GM19395 (cell line): ENCODE data around the gene CTSE.
"Not testable (repeated sequence)": the region's sequence is repeated elsewhere in the genome, so short reads cannot be mapped to it uniquely, and the experiment has no call there.

Source experiments
- ATAC-seq: cut with Tn5 transposase; IDR thresholded peaks from one replicate; pipeline ENCODE4 v1.9.1; 2021; ENCODE audit warnings: mild to moderate bottlenecking, moderate library complexity; ENCODE audit not compliant: unreplicated experiment

The CTSE gene

DNA sequence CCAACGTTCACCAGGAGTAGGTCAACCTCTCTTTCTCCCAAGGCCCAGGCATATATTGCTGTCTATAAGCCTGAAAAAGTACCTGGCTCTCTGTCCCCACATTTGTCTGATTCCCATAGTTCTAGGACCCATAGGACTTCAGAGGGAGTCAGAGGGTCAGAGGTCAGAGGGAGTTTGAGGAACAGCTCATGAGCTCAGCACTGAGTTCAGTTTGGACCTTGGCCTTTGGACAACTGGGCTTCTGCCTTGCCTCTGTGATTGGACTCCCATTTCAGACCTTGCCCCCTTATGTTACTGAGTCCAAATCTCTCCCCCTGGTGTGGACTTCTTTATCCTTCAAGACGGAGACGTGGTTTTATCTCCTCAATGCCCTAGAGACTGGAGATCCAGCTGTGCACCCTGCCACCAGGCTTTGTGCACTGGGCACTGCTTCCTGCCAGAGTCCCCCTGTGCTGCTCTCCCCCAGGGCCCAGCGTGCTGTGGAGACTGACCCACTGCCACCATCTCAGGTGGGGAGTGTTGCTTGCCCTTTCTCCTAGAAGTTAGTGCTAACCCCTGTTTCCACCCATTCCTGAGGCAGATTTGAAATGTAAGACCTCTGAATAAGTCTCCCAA lies 3.2 kb downstream of the CTSE start:
- ATAC-seq = no peak

DNA sequence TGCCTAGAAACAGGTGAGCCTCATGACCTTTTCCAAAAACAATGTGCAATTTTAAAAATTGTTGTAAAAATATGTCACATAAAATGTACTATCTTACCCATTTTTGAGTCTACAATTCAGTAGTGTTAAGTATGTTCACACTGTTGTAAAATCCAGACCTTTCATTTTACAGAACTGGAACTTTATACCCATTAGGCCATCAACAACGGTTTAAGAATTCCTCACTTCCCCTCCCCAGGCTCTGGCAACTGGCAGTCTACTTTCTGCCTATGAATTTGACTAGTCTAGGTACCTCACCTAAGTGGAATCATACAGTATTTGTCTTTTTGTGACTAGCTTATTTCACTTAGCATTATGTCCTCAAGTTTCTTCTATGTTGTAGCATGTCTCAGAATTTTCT lies 8.6 kb downstream of the CTSE start:
- ATAC-seq = no peak

DNA sequence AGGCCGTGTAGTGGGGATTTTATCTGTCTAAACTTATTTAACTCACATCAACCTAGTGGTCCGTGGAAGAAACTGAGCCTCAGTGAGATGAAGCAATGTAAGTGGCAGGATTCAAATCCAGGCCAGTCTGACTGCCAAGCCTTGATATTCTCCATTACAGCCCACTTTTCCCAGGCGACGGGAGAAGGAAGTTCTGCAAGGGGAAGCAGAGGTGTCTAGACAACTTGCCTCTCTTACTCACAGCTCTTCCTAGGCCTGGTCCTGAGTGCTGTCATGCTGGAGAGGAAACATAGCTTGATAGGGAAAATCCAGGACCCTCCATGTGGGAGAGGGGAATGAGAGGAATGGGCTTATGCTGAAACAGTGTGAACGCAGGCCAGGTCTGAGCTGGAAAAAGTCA lies 9.1 kb downstream of the CTSE start:
- no peak for ATAC-seq

DNA sequence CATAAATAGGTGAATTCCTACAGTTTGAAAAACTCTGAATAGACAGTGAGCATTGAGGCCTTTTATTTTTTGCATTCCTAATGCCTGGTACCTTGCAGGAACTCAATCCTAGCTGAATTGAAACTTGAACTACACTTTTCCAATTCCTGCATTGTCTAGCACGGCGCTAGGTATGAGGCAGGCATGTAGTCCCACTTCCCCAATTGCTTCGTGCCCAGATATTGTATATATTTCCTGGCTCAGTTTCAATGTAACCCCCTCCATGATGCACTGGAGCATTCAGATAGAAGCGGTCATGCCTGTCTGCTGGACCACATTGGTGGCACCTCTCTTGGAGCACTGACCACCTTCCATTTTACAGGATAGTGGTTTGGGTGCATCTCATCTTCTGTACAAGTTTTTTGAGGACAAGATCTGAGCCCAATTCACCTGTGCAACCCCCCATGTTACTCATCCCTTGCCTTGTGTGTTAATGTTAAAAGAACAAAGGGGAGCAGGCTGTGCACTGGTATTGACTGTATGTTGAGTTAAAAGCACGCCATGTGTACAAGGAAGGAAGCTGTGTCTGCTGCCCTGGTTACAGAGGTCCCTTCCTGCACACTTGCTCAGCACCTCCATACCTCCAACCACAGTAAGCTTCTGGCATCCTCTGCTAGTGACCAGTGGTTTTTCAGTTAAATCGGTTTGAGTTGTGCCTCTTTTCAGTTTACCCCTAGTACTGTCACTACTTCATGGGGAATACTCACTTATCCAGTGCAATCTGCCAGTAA lies 10.5 kb downstream of the CTSE start:
- ATAC-seq = no peak

DNA sequence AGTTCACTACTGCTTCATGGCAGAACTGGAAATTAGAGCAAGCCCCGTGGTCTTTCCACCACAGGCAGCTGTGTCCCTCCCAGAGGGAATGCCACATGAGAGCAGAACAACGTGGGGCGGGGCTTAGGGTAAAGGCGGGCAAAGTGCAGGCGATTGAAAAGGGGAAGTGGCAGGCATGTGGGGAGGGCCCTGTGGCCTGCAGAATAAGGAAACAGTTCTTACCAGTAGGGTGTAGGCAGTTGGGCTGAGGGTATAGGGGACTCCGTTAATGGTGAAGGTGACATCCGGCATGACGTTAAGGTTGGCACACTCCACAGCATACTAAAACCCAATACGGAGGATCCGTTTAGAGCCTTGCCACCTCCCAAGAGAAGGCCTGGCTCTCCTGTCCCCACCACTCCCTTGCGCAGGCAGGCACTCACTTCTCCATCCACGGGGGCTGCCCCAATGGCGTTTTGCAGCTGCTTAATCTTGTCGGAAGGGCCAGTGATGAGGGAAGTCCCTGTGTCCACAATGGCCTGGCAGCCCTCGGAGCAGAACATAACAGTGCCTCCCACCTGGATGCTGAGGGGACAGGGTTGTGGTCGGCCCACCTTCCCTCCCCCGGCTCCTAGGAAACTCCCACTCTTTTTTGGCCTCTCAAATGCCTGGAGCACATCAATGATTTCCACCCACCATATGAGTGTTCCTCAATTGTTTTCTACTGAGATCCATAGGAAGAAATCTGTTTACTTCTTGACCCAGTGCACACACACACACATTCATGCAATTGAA lies 11.4 kb downstream of the CTSE start:
- ATAC-seq = peak; percentile 97

DNA sequence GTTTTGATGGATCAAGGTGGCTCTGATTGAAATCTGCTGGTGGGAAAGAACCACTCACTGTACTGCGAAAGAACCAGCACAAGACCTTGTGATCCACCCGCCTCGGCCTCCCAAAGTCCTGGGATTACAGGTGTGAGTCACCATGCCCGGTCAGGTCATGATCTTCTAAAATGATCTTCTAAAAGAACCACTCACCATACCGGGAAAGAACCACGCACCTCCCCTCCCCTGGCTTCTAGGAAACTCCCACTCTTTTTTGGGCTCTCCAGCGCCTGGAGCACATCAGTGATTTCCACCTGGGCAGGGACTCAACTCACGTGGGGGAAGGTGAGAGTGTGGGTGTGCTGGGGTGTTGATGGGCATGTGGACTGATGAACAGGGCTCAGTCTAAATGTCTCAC lies 12.6 kb downstream of the CTSE start:
- no peak for ATAC-seq

DNA sequence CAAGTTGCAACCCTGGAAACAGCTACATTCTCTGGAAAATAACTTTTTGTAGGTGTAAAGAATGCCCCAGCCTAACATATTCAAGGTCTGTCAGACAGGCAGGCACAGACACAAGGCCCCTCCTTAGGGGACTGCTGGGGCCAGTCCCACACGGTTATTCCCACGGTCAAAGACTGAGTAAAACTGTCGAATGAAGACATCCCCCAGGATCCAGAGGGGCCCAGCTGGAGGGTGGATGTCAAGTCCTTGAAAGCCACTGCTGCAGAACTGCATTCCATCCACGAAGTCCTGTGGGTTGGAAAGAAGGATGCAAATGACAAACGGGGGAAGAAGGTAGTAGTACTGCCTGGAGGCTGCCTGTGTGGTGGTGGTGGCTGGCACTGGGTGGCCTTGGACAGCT lies 13.6 kb downstream of the CTSE start:
- no peak for ATAC-seq

DNA sequence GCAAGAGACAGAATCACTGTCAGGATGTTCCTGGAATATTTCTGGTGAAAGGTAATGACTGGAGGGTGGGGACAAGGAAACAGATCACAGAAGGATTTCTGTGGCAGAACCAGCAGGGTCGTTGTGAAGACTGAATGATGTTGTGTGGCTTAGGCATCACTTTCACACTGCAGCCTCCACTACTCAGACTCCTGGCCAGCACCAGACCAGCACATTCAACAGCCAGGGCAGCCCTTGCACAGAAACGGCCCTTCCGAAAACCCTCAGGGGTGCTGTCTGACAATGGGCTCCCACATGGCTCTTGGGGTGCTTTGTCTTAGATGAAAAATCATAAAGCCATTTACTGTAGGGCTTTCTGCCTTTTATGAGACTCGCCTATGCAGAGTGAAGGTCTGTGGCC lies 16.7 kb downstream of the CTSE start:
- ATAC-seq = no peak

DNA sequence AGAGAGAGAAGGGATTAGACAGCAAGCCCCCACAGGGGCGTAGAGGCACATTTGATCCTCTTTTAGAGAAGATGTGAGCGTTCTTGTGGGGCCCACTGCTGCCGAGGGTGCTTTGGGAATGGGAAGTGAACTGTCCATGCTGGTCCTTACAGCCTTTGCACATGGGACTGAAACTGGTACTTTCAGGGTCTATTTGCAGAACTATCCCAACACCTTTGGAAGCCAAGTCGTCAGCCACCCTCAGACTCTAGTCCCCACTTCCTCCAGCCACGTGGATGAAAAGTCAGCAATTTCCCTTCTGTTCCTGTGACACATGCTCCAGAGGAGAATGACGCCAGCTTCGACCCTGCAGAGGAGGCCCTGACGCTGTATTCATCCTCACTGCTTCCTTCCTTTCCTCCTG lies 17.9 kb downstream of the CTSE start:
- no peak for ATAC-seq

DNA sequence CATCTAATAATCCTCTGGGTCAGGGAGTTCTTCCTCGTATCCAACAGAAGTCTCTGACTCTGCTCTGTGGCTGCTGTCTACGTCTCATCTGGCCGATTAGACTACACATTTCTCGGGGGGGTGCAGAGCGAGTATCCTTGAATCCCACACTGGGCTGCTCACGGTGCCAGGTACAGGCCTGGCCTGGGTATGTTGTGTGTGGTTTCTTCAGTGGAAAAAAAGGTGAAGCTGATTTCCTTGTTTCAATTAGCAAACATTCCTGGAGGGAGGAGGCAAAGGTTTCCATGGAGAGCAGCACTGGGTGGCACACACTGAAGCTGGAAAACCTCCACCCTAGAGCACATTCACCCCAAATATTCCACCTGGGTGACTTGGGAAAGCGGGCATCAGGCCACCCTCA lies 18.5 kb downstream of the CTSE start:
- no peak for ATAC-seq

DNA sequence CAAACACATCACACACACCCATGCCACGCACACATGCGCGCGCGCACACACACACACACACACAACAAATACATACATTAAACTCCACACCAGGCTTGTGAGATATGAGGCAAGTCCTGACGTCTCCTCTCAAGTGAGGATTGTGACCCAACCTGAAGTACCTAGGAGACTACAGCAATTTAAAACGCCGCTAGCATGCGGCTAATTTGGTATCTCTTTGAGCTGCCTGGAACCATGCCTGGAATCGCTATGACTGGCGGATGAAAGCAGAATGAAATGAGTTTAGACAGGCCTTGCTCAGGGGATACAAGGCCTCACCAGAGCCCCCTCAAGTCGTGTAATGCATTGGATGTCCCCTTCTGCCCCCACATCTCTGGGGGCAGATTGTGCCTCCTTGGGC lies 18.9 kb downstream of the CTSE start:
- ATAC-seq = no peak

DNA sequence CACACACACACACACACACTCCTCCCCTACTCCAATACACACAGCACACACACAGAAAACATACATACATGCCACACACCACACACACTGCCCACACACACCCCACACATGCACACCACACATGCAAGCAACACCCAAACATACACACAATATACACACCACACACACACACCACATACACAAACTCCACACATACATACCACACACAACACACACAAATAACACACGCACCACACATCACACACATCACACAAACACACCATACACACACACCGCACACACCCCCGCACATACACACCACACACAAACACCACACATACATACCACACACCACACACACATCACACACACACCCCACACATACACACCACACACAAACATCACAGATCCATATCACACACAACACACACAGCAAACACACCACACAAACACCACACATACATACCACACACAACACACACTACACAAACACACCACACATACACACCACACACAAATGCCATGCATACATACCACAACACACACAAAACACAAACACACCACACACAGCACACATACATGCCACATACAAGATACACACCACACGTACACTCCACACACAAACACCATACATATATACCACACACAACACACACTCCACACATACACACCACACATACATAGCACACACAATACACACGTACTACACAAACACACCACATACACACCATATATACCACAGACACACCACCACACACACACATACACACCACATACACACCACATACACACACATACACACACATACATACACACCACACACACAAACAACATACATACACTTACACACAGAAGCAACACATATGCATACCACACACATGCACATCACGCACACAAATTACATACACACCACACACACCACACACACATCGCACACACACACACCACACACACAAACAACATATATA lies 19.6 kb downstream of the CTSE start:
- ATAC-seq = no peak

DNA sequence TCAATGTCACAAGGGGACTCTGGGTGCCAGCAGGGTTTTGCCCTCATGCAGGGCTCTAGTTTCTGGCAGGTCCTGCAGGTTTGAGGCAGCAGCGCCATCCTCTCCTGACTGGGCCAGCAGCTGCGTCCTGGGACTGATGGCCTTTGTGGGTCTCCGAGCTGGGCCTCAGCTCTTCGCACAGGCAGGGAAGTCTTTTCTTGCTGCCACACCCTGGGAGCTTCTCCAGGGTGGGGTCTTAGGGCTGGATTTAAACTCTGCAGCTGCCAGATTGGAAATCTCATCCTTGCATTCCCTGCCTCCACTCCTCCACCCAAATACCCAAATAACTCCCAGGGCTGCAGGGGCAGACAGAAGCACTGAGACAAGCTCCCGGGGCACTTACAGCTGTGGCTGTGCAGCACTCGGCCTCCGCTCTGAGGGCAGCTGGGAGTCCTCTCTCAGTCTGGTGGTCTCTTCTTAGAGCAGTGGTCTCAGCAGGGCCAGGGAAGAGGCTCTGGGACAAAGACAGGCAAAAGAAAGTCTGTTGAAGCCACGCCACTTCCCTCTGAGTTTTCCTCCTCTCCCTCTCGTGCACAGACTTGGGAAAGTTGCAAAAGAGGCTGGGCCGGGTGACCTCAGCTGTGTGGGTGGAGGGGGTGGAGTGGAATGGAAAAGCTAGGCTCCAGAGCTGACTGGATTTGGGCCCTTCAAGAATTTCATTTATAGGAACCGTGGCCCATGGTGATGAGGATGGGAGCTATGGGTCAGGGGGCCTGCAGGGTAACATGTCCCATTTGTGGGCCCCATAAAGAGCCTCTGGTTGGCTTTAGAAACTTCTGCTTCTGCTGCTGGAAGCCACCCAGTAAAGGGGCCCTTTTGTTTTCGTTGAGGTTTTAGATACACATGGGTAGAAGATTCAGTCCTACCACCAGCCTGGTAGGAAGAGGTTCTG lies 20.6 kb downstream of the CTSE start, which contains the start of gene RAB7B:
Gene RAB7B, minus strand, starts transcription at position 525 of the 931 bp plus-strand sequence. CDS start 9,260 bp downstream, outside the sequence.
- no peak for ATAC-seq

DNA sequence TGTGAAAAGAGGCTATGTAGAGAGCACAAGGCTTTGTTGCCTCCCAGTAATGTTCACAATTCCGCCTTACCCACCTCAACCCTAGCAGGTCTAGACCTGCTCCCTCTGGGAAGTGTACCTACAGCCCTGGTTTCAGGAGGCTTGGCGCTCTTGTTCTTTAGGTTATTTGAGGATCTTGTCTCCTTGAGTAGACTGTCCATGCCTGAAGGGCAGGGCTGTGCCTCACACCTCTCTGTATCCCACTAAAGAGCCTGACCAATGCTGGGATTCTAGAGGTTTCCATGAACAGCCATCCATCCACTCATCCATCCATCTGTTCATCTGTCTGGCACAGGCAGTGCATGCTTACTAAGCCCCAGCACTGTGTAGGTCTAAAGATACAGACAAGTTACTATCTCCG lies 21.5 kb downstream of the CTSE start:
- no peak for ATAC-seq

DNA sequence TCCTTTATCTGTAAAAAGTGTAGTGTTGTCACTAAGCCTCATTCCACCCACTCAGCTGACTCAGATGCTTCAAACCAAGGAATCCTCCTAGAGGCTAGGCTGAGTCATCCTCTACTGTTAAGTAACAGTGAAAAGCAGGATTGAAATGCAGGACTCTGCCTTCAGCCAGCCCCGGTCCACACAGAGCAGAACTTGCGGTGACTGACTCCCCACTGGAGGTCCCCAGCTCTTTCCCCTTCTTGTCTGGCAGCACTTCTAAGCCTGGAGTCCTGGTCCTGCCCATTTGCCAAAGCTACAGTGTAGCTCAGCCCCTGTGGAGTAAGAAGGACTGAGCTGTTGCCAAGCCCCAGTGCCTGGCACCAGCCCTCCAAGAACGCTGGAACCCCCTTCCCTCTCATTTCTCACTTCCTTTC lies 22.2 kb downstream of the CTSE start:
- ATAC-seq = no peak

DNA sequence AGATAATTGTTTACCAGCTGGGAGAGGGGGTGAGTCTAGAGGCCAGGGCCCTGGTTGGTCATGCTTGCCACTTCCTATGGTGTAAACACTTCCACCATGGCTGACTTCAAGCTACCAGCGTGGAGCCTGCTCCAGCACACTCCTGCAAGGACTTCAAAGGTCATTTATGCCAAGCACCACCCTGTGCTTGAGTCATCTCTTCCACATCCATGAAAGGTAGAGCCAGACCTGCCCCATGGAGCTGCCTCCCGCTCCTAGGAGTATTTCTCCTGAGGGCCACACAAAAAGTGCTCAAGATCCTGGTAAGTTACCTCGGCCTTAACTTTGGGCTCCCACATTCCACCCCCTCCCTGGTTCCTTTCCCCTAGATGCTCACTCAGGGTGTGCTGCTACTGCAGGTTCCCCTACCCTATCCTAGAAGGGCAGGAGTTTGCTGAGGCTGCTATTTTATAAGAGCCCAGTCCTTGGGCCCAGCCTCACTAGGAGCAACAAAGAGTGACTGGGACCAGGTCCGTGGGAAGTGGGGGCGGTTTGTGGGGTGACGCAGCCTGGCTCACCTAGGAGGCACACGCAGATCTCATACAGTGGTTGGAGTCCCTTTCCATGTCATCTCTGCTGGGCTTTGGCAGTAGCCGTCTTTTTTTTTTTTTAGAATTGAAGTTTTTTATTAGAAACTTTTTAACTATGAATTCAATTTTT lies 22.9 kb downstream of the CTSE start:
- ATAC-seq = no peak

DNA sequence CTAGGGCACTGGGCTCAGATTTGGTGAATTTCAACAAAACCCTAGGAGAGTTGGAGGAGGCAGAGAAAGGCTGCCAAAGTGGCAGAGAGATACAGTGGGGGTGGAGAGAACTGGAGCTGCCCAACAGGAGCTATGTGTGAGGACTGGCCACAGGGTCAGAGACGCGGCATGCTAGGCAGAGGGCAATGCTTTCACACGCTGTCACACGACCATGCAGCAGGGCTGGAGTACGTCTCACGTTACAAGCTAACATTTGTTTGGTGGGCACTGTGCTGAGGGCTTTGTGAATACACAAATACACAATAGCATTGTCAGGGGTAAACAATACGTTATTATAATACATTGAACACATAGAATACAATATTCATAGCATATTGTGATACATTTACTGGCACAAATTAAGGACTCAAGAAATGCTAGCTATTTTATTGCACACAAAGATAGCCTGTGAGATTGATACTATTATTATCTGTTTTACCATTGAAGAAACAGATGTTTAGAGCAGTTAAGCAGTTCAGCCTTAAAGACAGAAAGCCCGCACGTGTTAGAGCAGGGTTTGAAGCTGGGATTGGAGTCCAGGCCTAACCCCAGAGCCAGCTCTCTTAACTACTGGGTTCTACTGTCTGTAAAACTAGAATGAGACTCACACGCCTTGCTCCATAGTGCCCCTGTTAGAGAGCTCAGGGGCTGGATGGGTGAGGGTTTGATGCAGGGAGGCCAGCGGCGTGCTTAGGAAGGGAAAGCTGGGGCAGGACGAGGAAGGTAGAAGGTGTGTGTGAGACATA lies 25.0 kb downstream of the CTSE start:
- no peak for ATAC-seq

DNA sequence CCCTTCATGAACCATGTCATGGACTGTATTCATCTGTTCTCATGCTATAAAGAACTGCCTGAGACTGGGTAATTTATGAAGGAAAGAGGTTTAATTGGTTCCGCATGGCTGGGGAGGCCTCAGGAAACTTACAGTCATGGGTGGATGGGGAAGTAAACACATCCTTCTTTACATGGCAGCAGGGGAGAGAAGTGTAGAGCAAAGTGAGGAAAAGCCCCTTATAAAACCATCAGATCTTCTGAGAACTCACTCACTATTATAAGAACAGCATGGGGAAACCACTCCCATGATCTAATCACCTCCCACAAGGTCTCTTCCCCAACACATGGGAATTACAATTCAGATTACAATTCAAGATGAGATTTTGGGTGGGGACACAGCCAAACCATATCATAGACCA lies 27.1 kb downstream of the CTSE start:
- not testable (repeated sequence) for ATAC-seq
